H1 (cell line): ENCODE data around the gene CRK. TPM values are rescaled to one million over a fixed set of nuclear protein-coding genes. Genes with fewer than 3 reads are reported as not detected.

ENCODE experiments used
- CTCF ChIA-PET: fragments of 300-600 bp; sonication (Branson Sonifier 250); formaldehyde crosslinking; loops from one replicate; lab custom pipeline; 2021; ENCODE audit not compliant: partially characterized antibody; lab: Charles Lee
- POLR2A ChIA-PET: fragments of 300-600 bp; sonication (Branson Sonifier 250); formaldehyde crosslinking; loops from one replicate; lab custom pipeline; 2021; ENCODE audit warnings: inconsistent platforms; ENCODE audit not compliant: partially characterized antibody; lab: Charles Lee
- DNase-seq, 2 experiments: peaks; one replicate each; pipeline versions ENCODE4 v3.0.0 to v3.0.0-alpha.2; 2010 to 2022; ENCODE audit warnings: low spot score in 2 of 2, low read depth in 1 of 2, mixed read lengths in 1 of 2
- FAIRE-seq: peaks from 2 replicates; lab custom pipeline; 2011; peaks lifted over from hg19 to GRCh38; lab: Jason Lieb, UNC
- H2AFZ ChIP-seq: 2 replicates; pipeline ENCODE4 v1.8.1; 2012; ENCODE audit warnings: low read length, inconsistent platforms
- H2AK5ac ChIP-seq: 2 replicates; pipeline ENCODE4 v1.6.1; 2013; ENCODE audit warnings: low read depth, low read length
- H2BK120ac ChIP-seq: replicated peaks from 2 replicates; pipeline ENCODE3; 2013; ENCODE audit warnings: low read depth, low read length, inconsistent platforms
- H2BK12ac ChIP-seq: 2 replicates; pipeline ENCODE4 v1.6.1; 2013; ENCODE audit warnings: low read depth, low read length
- H2BK15ac ChIP-seq: 2 replicates; pipeline ENCODE4 v1.6.1; 2013; ENCODE audit warnings: low read length
- H2BK20ac ChIP-seq: 2 replicates; pipeline ENCODE4 v1.6.1; 2013; ENCODE audit warnings: low read length
- H2BK5ac ChIP-seq: 2 replicates; pipeline ENCODE4 v1.6.1; 2013; ENCODE audit warnings: low read depth, low read length
- H3K14ac ChIP-seq: 2 replicates; pipeline ENCODE4 v1.6.1; 2013; ENCODE audit warnings: inconsistent platforms; ENCODE audit not compliant: insufficient read length
- H3K18ac ChIP-seq: 2 replicates; pipeline ENCODE4 v1.6.1; 2013; ENCODE audit warnings: low read length; ENCODE audit errors: extremely low read depth
- H3K23ac ChIP-seq: 2 replicates; pipeline ENCODE4 v1.6.1; 2013; ENCODE audit warnings: inconsistent platforms; ENCODE audit not compliant: insufficient read length
- H3K23me2 ChIP-seq: 2 replicates; pipeline ENCODE4 v1.6.1; 2013; ENCODE audit warnings: low read depth, low read length
- H3K27ac ChIP-seq: 2 replicates; pipeline ENCODE4 v1.6.1; 2011; ENCODE audit warnings: low read depth, low read length, inconsistent platforms
- H3K27me3 ChIP-seq, 4 experiments: replicated peaks in 1 of 4; 1 replicate in 1 of 4; 2 replicates in 3 of 4; pipeline versions ENCODE4 v1.6.1 to v1.8.1; 2011 to 2013; ENCODE audit warnings: low read length in 3 of 4, mild to moderate bottlenecking in 3 of 4, inconsistent platforms in 2 of 4, mixed read lengths in 2 of 4, moderate library complexity in 1 of 4; ENCODE audit not compliant: control insufficient read depth in 3 of 4, insufficient read depth in 3 of 4; ENCODE audit errors: extremely low read depth in 1 of 4
- H3K36me3 ChIP-seq, 4 experiments: 2 replicates each; pipeline versions ENCODE4 v1.6.1 to v1.8.1; 2011 to 2013; ENCODE audit warnings: mild to moderate bottlenecking in 4 of 4, low read length in 3 of 4, moderate library complexity in 2 of 4, control low read depth in 1 of 4, inconsistent platforms in 1 of 4; ENCODE audit not compliant: insufficient read depth in 4 of 4, control insufficient read depth in 2 of 4
- H3K4ac ChIP-seq: replicated peaks from 2 replicates; pipeline ENCODE3; 2013; ENCODE audit warnings: low read length, low read depth, mixed read lengths, inconsistent platforms; ENCODE audit not compliant: insufficient read length
- H3K4me1 ChIP-seq, 4 experiments: replicated peaks in 1 of 4; 1 replicate in 1 of 4; 2 replicates in 3 of 4; pipeline versions ENCODE4 v1.6.1 to v1.8.1; 2011 to 2013; ENCODE audit warnings: low read length in 3 of 4, inconsistent platforms in 2 of 4, mixed read lengths in 1 of 4; ENCODE audit not compliant: insufficient read depth in 4 of 4, control insufficient read depth in 3 of 4
- H3K4me2 ChIP-seq, 2 experiments: 2 replicates each; pipeline versions ENCODE4 v1.6.1 to v1.8.1; 2011 to 2013; ENCODE audit warnings: low read depth in 2 of 2, low read length in 2 of 2, control low read depth in 1 of 2, inconsistent platforms in 1 of 2, mild to moderate bottlenecking in 1 of 2; ENCODE audit not compliant: insufficient read depth in 1 of 2
- H3K4me3 ChIP-seq, 4 experiments: fragments of 200-600, 300-600 bp in 1 of 4; sonication (generic), shearing (Covaris generic), sonication (Bioruptor Twin) in 1 of 4; 2 replicates each; pipeline versions ENCODE4 v1.5.1 to v1.8.1; 2011 to 2016; ENCODE audit warnings: low read length in 4 of 4, low read depth in 3 of 4, control low read depth in 2 of 4, inconsistent platforms in 2 of 4, mild to moderate bottlenecking in 2 of 4, mixed read lengths in 1 of 4, moderate library complexity in 1 of 4; ENCODE audit not compliant: insufficient read depth in 2 of 4; ENCODE audit errors: extremely low read depth in 1 of 4
- H3K56ac ChIP-seq: replicated peaks from 2 replicates; pipeline ENCODE3; 2013; ENCODE audit warnings: low read depth, mild to moderate bottlenecking, mixed read lengths, low read length, inconsistent platforms; ENCODE audit not compliant: insufficient read length
- H3K79me1 ChIP-seq: 2 replicates; pipeline ENCODE4 v1.6.1; 2013; ENCODE audit warnings: low read depth, low read length, control low read depth
- H3K79me2 ChIP-seq, 2 experiments: 2 replicates each; pipeline versions ENCODE4 v1.6.1 to v1.8.1; 2012 to 2013; ENCODE audit warnings: low read length in 2 of 2, mild to moderate bottlenecking in 2 of 2, inconsistent platforms in 1 of 2; ENCODE audit not compliant: insufficient read depth in 2 of 2, control insufficient read depth in 1 of 2
- H3K9ac ChIP-seq, 4 experiments: replicated peaks in 1 of 4; 1 replicate in 1 of 4; 2 replicates in 3 of 4; pipeline versions ENCODE4 v1.6.1 to v1.8.1; 2011 to 2013; ENCODE audit warnings: low read depth in 3 of 4, low read length in 3 of 4, control low read depth in 2 of 4, mild to moderate bottlenecking in 2 of 4, moderate library complexity in 2 of 4, inconsistent platforms in 1 of 4; ENCODE audit errors: extremely low read depth in 1 of 4
- H3K9me3 ChIP-seq, 2 experiments: 2 replicates each; pipeline versions ENCODE4 v1.6.1 to v1.8.1; 2012 to 2013; ENCODE audit warnings: mild to moderate bottlenecking in 2 of 2, moderate library complexity in 2 of 2, control low read depth in 1 of 2, inconsistent platforms in 1 of 2, low read depth in 1 of 2, low read length in 1 of 2, mixed read lengths in 1 of 2; ENCODE audit not compliant: insufficient read depth in 2 of 2
- H4K20me1 ChIP-seq, 2 experiments: replicated peaks in 1 of 2; 2 replicates each; pipeline versions ENCODE3 to v1.8.1; 2011 to 2013; ENCODE audit warnings: inconsistent platforms in 2 of 2, low read length in 2 of 2, mild to moderate bottlenecking in 1 of 2; ENCODE audit not compliant: insufficient read depth in 2 of 2, control insufficient read depth in 1 of 2
- H4K5ac ChIP-seq: 2 replicates; pipeline ENCODE4 v1.6.1; 2013; ENCODE audit warnings: low read length, low read depth, mixed read lengths, inconsistent platforms; ENCODE audit not compliant: insufficient read length
- H4K8ac ChIP-seq: 2 replicates; pipeline ENCODE4 v1.8.0; 2013; ENCODE audit warnings: mild to moderate bottlenecking, moderate library complexity, low read length, inconsistent platforms; ENCODE audit not compliant: insufficient read depth; ENCODE audit errors: extremely low read depth
- H4K91ac ChIP-seq: replicated peaks from 2 replicates; pipeline ENCODE3; 2013; ENCODE audit warnings: low read length, mixed read lengths, inconsistent platforms; ENCODE audit not compliant: insufficient read length
- CTBP2 ChIP-seq: IDR thresholded peaks from 2 replicates; pipeline ENCODE4 v1.7.0; 2011; ENCODE audit warnings: borderline replicate concordance, mild to moderate bottlenecking, moderate library complexity, mixed read lengths, low read length; ENCODE audit not compliant: insufficient read depth, insufficient read length
- FOSL1 ChIP-seq: IDR thresholded peaks from 2 replicates; pipeline ENCODE4 v1.6.1; 2011; ENCODE audit warnings: mild to moderate bottlenecking, low read depth, low read length, moderate library complexity; ENCODE audit not compliant: insufficient read depth
- MAFK ChIP-seq: IDR thresholded peaks from 2 replicates; pipeline ENCODE4 v1.6.1; 2012; ENCODE audit warnings: low read depth, mild to moderate bottlenecking, improper control_type of control experiment, low read length
- NRF1 ChIP-seq: IDR thresholded peaks from 2 replicates; pipeline ENCODE4 v1.6.1; 2011; ENCODE audit warnings: mild to moderate bottlenecking, low read depth, low read length, improper control_type of control experiment
- SIN3A ChIP-seq, 2 experiments: IDR thresholded peaks in 1 of 2; conservative IDR thresholded peaks in 1 of 2; 2 replicates each; pipeline ENCODE4 v1.6.1; 2011 to 2012; ENCODE audit warnings: low read length in 2 of 2, improper control_type of control experiment in 1 of 2, low read depth in 1 of 2, mild to moderate bottlenecking in 1 of 2
- SP1 ChIP-seq: IDR thresholded peaks from 2 replicates; pipeline ENCODE4 v1.6.1; 2011; ENCODE audit warnings: low read depth, low read length
- WGBS, 2 experiments: shearing (Covaris generic) in 1 of 2; methylation state at CpG; one replicate each; pipeline versions ENCODE4 v1.1.6 to v1.1.7; 2013 to 2015; ENCODE audit warnings: low lambda C conversion rate in 2 of 2, mixed read lengths in 2 of 2, inconsistent platforms in 1 of 2, low coverage in 1 of 2, missing lambda C conversion rate in 1 of 2; ENCODE audit not compliant: insufficient replicate concordance in 2 of 2, insufficient coverage in 1 of 2, insufficient read length in 1 of 2; ENCODE audit errors: extremely low coverage in 1 of 2, missing lambda C conversion rate in 1 of 2; 5-methylcytosine and 5-hydroxymethylcytosine counted together
- polyA plus RNA-seq, 7 experiments: library from polyadenylated mRNA; depleted of rRNA in 3 of 7; stranded (reverse) in 5 of 7; unstranded in 2 of 7; fragments of >200 nt in 5 of 7; fragments of 200-250 nt in 2 of 7; gene quantifications; 1 replicate in 5 of 7; 2 replicates in 1 of 7; 4 replicates in 1 of 7; pipeline versions ENCODE4 v1.2.1 to v1.2.3, GENCODE V29; 2011 to 2013; ENCODE audit warnings: missing spikeins in 2 of 7, mixed read lengths in 2 of 7
- total RNA-seq: library from RNA; stranded (reverse); fragmentation: NEBNext Ultra II Directional; extraction: Animal tissue kit (Norgen Biotek cat#: 25700); gene quantifications from 2 replicates; pipeline ENCODE4 v1.2.1, GENCODE V29; 2021
- TF ChIP-seq, protein P1 (sequence below), 3 experiments: IDR thresholded peaks; 1 replicate in 2 of 3; 2 replicates in 1 of 3; pipeline versions ENCODE4 v1.5.1 to v1.6.1; 2011; ENCODE audit warnings: low read length in 3 of 3, mild to moderate bottlenecking in 3 of 3, inconsistent platforms in 2 of 3, low read depth in 1 of 3, moderate library complexity in 1 of 3; ENCODE audit not compliant: insufficient read depth in 1 of 3; ENCODE audit errors: control extremely low read depth in 1 of 3
- TF ChIP-seq, protein P2 (sequence below): IDR thresholded peaks from 2 replicates; pipeline ENCODE4 v1.6.1; 2011; ENCODE audit warnings: low read length, improper control_type of control experiment

Gene CRK
- total and polyA plus RNA-seq, 2 of the 8 experiments (the other 6 are each of a cell fraction or from before 2014, with no cell fraction given): 32.8 to 57.1 TPM

DNA sequence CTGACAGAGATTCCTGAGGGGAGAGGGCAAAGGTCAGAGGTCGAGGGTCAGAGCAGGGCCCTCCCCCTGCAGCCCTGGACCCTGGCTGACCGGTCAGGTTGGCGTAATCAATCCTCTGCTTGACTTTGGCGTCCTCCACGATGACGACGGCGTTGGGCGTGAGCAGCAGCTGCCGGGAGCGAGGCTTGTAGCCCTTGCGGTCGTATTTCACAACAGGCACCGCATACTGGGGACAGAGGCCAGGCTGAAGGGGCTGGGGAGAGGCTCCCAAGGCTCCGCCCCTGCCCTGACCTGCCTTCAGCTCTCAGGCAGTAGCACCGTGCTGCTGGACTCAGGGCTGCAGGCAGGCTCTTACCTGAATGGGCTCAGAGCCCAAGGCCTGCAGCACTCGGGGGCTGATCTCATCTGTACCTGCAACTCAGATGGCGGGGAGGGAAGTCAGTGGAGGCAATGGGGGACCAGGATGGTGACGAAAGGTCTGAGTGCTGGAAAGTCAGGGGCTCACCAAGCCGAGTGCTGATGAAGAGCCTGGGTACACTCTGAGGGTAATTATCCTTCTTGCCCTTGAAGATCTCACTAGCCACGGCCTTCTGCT is 12.0 kb upstream of the CRK start:
- no peak overlapping the region for H3K4me3 ChIP-seq
- no peaks in the 10 kb centered on the region; a peak in 1 of 4 replicates for H3K9me3 ChIP-seq
- H4K5ac ChIP-seq: no peak overlapping the region
- DNase-seq (no peak), FAIRE-seq (no peak)
- H2AFZ ChIP-seq: no peak overlapping the region
- no peak overlapping the region for H2BK120ac ChIP-seq
- no peak overlapping the region for H2BK5ac ChIP-seq
- peaks cover 1 to 3% of the 10 kb centered on the region in 2 experiments for H4K20me1 ChIP-seq
- H3K27me3 ChIP-seq: no peaks in the 10 kb centered on the region
- H3K56ac ChIP-seq: no peak overlapping the region
- H2BK15ac ChIP-seq: no peak overlapping the region
- H3K23ac ChIP-seq: no peak overlapping the region
- no peak overlapping the region for H3K18ac ChIP-seq
- POLR2A ChIA-PET: interaction anchor here (0.6 to 1.1 kb wide), 3 partner anchors 8 to 358 kb away, joined by 3 read pairs; partner anchors contain the start of gene CRK
- H3K4me2 ChIP-seq: no peak overlapping the region
- H3K79me1 ChIP-seq: no peaks in the 10 kb centered on the region; the same call in 1 of the 2 replicates
- peaks cover 0 to 2% (median 0%) of the 10 kb centered on the region in 4 experiments; a peak in 1 of 7 replicates for H3K4me1 ChIP-seq
- TF ChIP-seq NRF1 (no peak), SIN3A (conservative IDR thresholded peaks at IDR 0.05 in 1 of 2, IDR thresholded peaks at IDR 0.05 in 1 of 2; ENCODE audit: low read depth in 1 of 2, low read length in 2 of 2) (no peak), FOSL1 (no peak), CTBP2 (no peak), SP1 (no peak), MAFK (no peak)
- TF ChIP-seq, protein P1, sequence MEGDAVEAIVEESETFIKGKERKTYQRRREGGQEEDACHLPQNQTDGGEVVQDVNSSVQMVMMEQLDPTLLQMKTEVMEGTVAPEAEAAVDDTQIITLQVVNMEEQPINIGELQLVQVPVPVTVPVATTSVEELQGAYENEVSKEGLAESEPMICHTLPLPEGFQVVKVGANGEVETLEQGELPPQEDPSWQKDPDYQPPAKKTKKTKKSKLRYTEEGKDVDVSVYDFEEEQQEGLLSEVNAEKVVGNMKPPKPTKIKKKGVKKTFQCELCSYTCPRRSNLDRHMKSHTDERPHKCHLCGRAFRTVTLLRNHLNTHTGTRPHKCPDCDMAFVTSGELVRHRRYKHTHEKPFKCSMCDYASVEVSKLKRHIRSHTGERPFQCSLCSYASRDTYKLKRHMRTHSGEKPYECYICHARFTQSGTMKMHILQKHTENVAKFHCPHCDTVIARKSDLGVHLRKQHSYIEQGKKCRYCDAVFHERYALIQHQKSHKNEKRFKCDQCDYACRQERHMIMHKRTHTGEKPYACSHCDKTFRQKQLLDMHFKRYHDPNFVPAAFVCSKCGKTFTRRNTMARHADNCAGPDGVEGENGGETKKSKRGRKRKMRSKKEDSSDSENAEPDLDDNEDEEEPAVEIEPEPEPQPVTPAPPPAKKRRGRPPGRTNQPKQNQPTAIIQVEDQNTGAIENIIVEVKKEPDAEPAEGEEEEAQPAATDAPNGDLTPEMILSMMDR (IDR thresholded peaks at IDR 0.05; ENCODE audit: control extremely low read depth in 1 of 3, insufficient read depth in 1 of 3, low read depth in 1 of 3, low read length in 3 of 3): no peak
- TF ChIP-seq, protein P2, sequence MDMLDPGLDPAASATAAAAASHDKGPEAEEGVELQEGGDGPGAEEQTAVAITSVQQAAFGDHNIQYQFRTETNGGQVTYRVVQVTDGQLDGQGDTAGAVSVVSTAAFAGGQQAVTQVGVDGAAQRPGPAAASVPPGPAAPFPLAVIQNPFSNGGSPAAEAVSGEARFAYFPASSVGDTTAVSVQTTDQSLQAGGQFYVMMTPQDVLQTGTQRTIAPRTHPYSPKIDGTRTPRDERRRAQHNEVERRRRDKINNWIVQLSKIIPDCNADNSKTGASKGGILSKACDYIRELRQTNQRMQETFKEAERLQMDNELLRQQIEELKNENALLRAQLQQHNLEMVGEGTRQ: no peak
- no peaks in the 10 kb centered on the region for H3K79me2 ChIP-seq
- peaks cover 6 to 35% (median 23%) of the 10 kb centered on the region in 4 experiments; a peak in 7 of 8 replicates for H3K36me3 ChIP-seq
- no peak overlapping the region for H2BK20ac ChIP-seq
- H3K14ac ChIP-seq: no peak overlapping the region
- no peak overlapping the region for H2BK12ac ChIP-seq
- H3K4ac ChIP-seq: no peak overlapping the region
- H4K91ac ChIP-seq: no peak overlapping the region
- CTCF ChIA-PET: no interaction called here
- H2AK5ac ChIP-seq: no peak overlapping the region
- H3K9ac ChIP-seq: no peak overlapping the region
- no peak overlapping the region; the same call in 1 of the 2 replicates for H4K8ac ChIP-seq
- H3K27ac ChIP-seq: no peak overlapping the region
- no peaks in the 10 kb centered on the region for H3K23me2 ChIP-seq
- WGBS, 2 experiments: 92% methylated on average over 18 of the region's 21 CpGs; no CpG with 5 or more reads in 1 of the 2 experiments
